A549 (cell line): ENCODE results near the gene DLG2. TPM values are rescaled to one million over a fixed set of nuclear protein-coding genes. Genes with fewer than 3 reads are reported as not detected.

Source experiments
- ATAC-seq, 2 experiments: fragments of 200-7000 bp in 1 of 2; fragments of >200 bp in 1 of 2; cut with Nextera tagmentation in 1 of 2; cut with Tn5 transposase in 1 of 2; 3 replicates each; pipeline versions ENCODE4 v1.8.0 to v1.9.1; 2018 to 2020; ENCODE audit warnings: mild to moderate bottlenecking in 1 of 2, moderate library complexity in 1 of 2
- CTCF ChIA-PET: fragments of 300-600 bp; sonication (Branson Sonifier 250); formaldehyde crosslinking; extraction: SDS; loops from one replicate; lab custom pipeline; 2021; ENCODE audit warnings: antibody characterized with exemption, inconsistent platforms; lab: Yijun Ruan, JAX
- POLR2A ChIA-PET: fragments of 350-600 bp; formaldehyde crosslinking; extraction: SDS; loops from one replicate; lab custom pipeline; 2021; ENCODE audit warnings: antibody characterized with exemption, inconsistent platforms; lab: Yijun Ruan, JAX
- DNase-seq, 2 experiments: peaks; one replicate each; pipeline versions ENCODE4 v3.0.0 to v3.0.0-alpha.2; 2011 to 2016; ENCODE audit warnings: low read depth in 1 of 2, low spot score in 1 of 2
- FAIRE-seq: peaks from 2 replicates; lab custom pipeline; 2011; peaks lifted over from hg19 to GRCh38; lab: Jason Lieb, UNC
- H3K27ac ChIP-seq, 2 experiments: fragments of >200 bp; sonication (Bioruptor Twin); formaldehyde crosslinking; 3 replicates each; pipeline ENCODE4 v1.5.1; 2016 to 2017
- H3K4me1 ChIP-seq: fragments of >200 bp; sonication (Bioruptor Twin); formaldehyde crosslinking; 3 replicates; pipeline ENCODE4 v1.6.1; 2016
- H3K4me2 ChIP-seq: fragments of >200 bp; sonication (Bioruptor Twin); formaldehyde crosslinking; 3 replicates; pipeline ENCODE4 v1.6.1; 2016
- H3K4me3 ChIP-seq: fragments of >200 bp; sonication (Bioruptor Twin); formaldehyde crosslinking; 3 replicates; pipeline ENCODE4 v1.5.1; 2016
- H3K9me3 ChIP-seq: fragments of >200 bp; sonication (Bioruptor Twin); formaldehyde crosslinking; 3 replicates; pipeline ENCODE4 v1.6.1; 2016
- CHD4 ChIP-seq: fragments of 200-600 bp; sonication (generic); IDR thresholded peaks from 2 replicates; pipeline ENCODE4 v1.6.1; 2016; ENCODE audit warnings: antibody characterized with exemption, mild to moderate bottlenecking, borderline replicate concordance
- E2F6 ChIP-seq: IDR thresholded peaks from 2 replicates; pipeline ENCODE4 v1.6.1; 2012; ENCODE audit warnings: low read depth, borderline replicate concordance
- EP300 ChIP-seq, 2 experiments: fragments of >200 bp; sonication (Bioruptor Twin); formaldehyde crosslinking; IDR thresholded peaks; 2 replicates in 1 of 2; 3 replicates in 1 of 2; pipeline ENCODE4 v1.6.1; 2016 to 2017
- HES2 ChIP-seq: fragments of >200 bp; sonication (Bioruptor Twin); formaldehyde crosslinking; IDR thresholded peaks from 2 replicates; pipeline ENCODE4 v1.6.1; 2016
- HEYL ChIP-seq: fragments of 250-450 bp; sonication (Bioruptor Pico); IDR thresholded peaks from 2 replicates; pipeline ENCODE4 v1.8.0; 2021; ENCODE audit warnings: mild to moderate bottlenecking, moderate library complexity
- HOXB13 ChIP-seq: fragments of 250-450 bp; sonication (Bioruptor Pico); IDR thresholded peaks from 2 replicates; pipeline ENCODE4 v1.5.0; 2020; ENCODE audit warnings: low read depth, mild to moderate bottlenecking, moderate library complexity
- JUN ChIP-seq, 2 experiments: fragments of >200 bp; sonication (Bioruptor Twin); formaldehyde crosslinking; IDR thresholded peaks; 2 replicates in 1 of 2; 3 replicates in 1 of 2; pipeline ENCODE4 v1.6.1; 2016 to 2017
- MAFK ChIP-seq: fragments of 450-650 bp; IDR thresholded peaks from 2 replicates; pipeline ENCODE4 v1.6.1; 2014; ENCODE audit not compliant: partially characterized antibody
- MAZ ChIP-seq: fragments of 150-350 bp; IDR thresholded peaks from 2 replicates; pipeline ENCODE4 v1.6.1; 2014; ENCODE audit warnings: antibody characterized with exemption, low read depth, low read length, borderline replicate concordance
- NPAS2 ChIP-seq: fragments of 250-450 bp; sonication (Bioruptor Pico); IDR thresholded peaks from 2 replicates; pipeline ENCODE4 v1.8.0; 2022; ENCODE audit warnings: mild to moderate bottlenecking, moderate library complexity, borderline replicate concordance
- PBX3 ChIP-seq: IDR thresholded peaks from 2 replicates; pipeline ENCODE4 v1.6.1; 2012
- POLR2AphosphoS2 ChIP-seq: conservative IDR thresholded peaks from 2 replicates; pipeline ENCODE4 v1.6.1; 2012; ENCODE audit warnings: low read length, improper control_type of control experiment, inconsistent platforms
- RAD21 ChIP-seq, 2 experiments: fragments of >200 bp in 1 of 2; sonication (Bioruptor Twin) in 1 of 2; formaldehyde crosslinking in 1 of 2; IDR thresholded peaks in 1 of 2; conservative IDR thresholded peaks in 1 of 2; 2 replicates in 1 of 2; 3 replicates in 1 of 2; pipeline ENCODE4 v1.6.1; 2012 to 2018; ENCODE audit warnings: inconsistent platforms in 1 of 2
- RNF2 ChIP-seq: fragments of 200-600 bp; sonication (generic); IDR thresholded peaks from 2 replicates; pipeline ENCODE4 v1.6.1; 2016; ENCODE audit warnings: low read depth, mild to moderate bottlenecking, antibody characterized with exemption, moderate library complexity, borderline replicate concordance
- TFCP2L1 ChIP-seq: fragments of 250-450 bp; sonication (Bioruptor Pico); IDR thresholded peaks from 2 replicates; pipeline ENCODE4 v1.5.0; 2021; ENCODE audit warnings: mild to moderate bottlenecking
- ZFP36 ChIP-seq: fragments of 450-650 bp; IDR thresholded peaks from 2 replicates; pipeline ENCODE4 v1.6.1; 2014; ENCODE audit warnings: borderline replicate concordance; ENCODE audit not compliant: partially characterized antibody
- WGBS: methylation state at CpG from one replicate; pipeline ENCODE4 v1.1.6; 2017; ENCODE audit errors: missing lambda C conversion rate; 5-methylcytosine and 5-hydroxymethylcytosine counted together
- polyA plus RNA-seq, 4 experiments: library from polyadenylated mRNA; depleted of rRNA in 3 of 4; stranded (reverse); fragments of >200 nt; fragmentation: RNase III in 1 of 4; extraction: RNeasy Plus Mini Kit Qiagen cat#74134 plus additional on column Dnase treatment in 1 of 4; gene quantifications; 2 replicates in 3 of 4; 3 replicates in 1 of 4; pipeline ENCODE4 v1.2.3, GENCODE V29; 2011 to 2017

DLG2 gene
- polyA plus RNA-seq, 2 of the 4 experiments (the other 2 are of a cell fraction) = 0.26 to 0.79 TPM

- no peak overlapping the region for H3K4me3 ChIP-seq
- no peaks in the 10 kb centered on the region for H3K4me1 ChIP-seq
- DNase-seq (no peak), FAIRE-seq (no peak), ATAC-seq (no peak)
- TF ChIP-seq NPAS2 (CRISPR knock-in tag) (no peak), PBX3 (no peak)
- POLR2A ChIA-PET = no interaction called here
- no peak overlapping the region for H3K4me2 ChIP-seq
- no peak overlapping the region for H3K27ac ChIP-seq
- 12% methylated on average over 3 of the region's 3 CpGs for WGBS
- CTCF ChIA-PET = no interaction called here
- H3K9me3 ChIP-seq = no peaks in the 10 kb centered on the region
These were observed 1858.7 kb downstream of the DLG2 start for GRCh38 chr11:83768489-83768888.

GRCh38 chr11:83766932-83767331 lies 1860.2 kb downstream of the DLG2 start:
- ChIA-PET POLR2A (no interaction called here), CTCF (no interaction called here)
- ATAC-seq = no peak
- TF ChIP-seq ZFP36 (no peak), RAD21 (conservative IDR thresholded peaks at IDR 0.05 in 1 of 2, IDR thresholded peaks at IDR 0.05 in 1 of 2) (no peak), JUN (IDR thresholded peaks at IDR 0.05) (no peak), HES2 (no peak), HEYL (CRISPR knock-in tag) (no peak), E2F6 (no peak), RNF2 (no peak)
- Histone ChIP-seq H3K27ac (no peak overlapping the region), H3K4me1 (no peaks in the 10 kb centered on the region), H3K4me3 (no peak overlapping the region), H3K9me3 (no peaks in the 10 kb centered on the region), H3K4me2 (no peak overlapping the region)
- 36% methylated on average over 4 of the region's 4 CpGs for WGBS
- FAIRE-seq = no peak
- DNase-seq = no peak

GRCh38 chr11:83764643-83765042 lies 1862.5 kb downstream of the DLG2 start:
- no peak for ATAC-seq
- no peak for FAIRE-seq
- H3K4me1 ChIP-seq = no peaks in the 10 kb centered on the region
- no peak overlapping the region for H3K4me3 ChIP-seq
- POLR2A ChIA-PET = no interaction called here
- no peaks in the 10 kb centered on the region for H3K9me3 ChIP-seq
- H3K4me2 ChIP-seq = no peak overlapping the region
- DNase-seq = no peak
- TF ChIP-seq MAFK = no peak
- TF ChIP-seq, all 56 proteins: peak for 0
- 19% methylated on average over 2 of the region's 2 CpGs for WGBS
- CTCF ChIA-PET = interaction anchor here (0.5 kb wide), 1 partner anchor 507 kb away, joined by 3 read pairs; no protein-coding TSS in a partner anchor
- H3K27ac ChIP-seq = no peak overlapping the region

- DNase-seq = no peak
- no peak for ATAC-seq
- Histone ChIP-seq H3K4me2 (no peak overlapping the region), H3K9me3 (no peaks in the 10 kb centered on the region), H3K27ac (no peak overlapping the region), H3K4me3 (no peak overlapping the region), H3K4me1 (no peaks in the 10 kb centered on the region)
- no peak for FAIRE-seq
- 15% methylated on average over 1 of the region's 1 CpG for WGBS
- POLR2A ChIA-PET = no interaction called here
- CTCF ChIA-PET = no interaction called here
- TF ChIP-seq MAZ (no peak), HOXB13 (CRISPR knock-in tag) (no peak), POLR2AphosphoS2 (no peak), NPAS2 (CRISPR knock-in tag) (no peak), CHD4 (no peak), EP300 (IDR thresholded peaks at IDR 0.05) (no peak), TFCP2L1 (CRISPR knock-in tag) (no peak)
These were observed 1866.2 kb downstream of the DLG2 start for GRCh38 chr11:83760932-83761331.
